Measurements from ENCODE around the gene MBOAT7.

The MBOAT7 gene

GRCh38 chr19:54137699-54138488 lies 51.5 kb downstream of the MBOAT7 start, which contains the start of gene CNOT3:
Gene CNOT3, plus strand, starts transcription at chr19:54137762. Its CDS starts 5,217 bp downstream, at chr19:54142979.
- DNase-seq = no peak

GRCh38 chr19:54136864-54137698 lies 52.3 kb downstream of the MBOAT7 start:
- DNase-seq = peak; percentile 100

DNA sequence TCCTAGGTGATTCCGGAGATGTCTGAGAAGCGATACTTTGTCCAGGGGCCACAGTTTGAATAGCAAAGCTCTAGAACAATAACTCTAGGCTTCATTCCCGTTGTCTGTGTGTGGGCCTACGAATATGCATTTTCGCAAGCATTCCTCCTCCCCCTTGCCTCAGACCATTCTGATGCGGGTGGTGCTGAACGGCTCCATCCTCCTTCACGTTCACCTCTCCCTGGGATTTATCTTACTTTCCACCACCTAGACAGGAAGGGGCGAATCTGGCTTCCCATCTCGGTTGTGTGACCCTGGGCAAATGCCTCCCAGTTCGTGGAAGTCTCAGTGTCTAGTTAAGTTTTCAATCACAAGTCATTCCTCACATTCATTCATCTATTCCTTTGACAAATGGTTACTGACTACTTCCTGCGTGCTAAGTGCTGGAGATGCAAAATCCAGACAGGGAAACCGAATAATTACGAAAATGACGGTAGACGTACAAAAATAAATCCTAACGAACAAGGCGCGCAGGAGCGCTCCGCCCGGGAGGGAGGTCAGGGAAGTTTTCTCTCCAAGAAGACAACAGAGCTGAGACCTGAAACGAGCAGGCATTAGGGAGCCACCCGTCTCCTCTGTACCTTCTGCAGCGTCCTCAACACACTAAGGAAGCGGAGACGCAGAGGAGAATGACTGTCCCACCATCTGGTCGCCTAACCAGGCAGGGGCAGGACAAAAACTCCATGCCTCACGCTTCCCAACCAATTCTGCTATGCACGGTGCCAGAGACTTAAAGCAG lies 53.1 kb downstream of the MBOAT7 start:
- DNase-seq = no peak

DNA sequence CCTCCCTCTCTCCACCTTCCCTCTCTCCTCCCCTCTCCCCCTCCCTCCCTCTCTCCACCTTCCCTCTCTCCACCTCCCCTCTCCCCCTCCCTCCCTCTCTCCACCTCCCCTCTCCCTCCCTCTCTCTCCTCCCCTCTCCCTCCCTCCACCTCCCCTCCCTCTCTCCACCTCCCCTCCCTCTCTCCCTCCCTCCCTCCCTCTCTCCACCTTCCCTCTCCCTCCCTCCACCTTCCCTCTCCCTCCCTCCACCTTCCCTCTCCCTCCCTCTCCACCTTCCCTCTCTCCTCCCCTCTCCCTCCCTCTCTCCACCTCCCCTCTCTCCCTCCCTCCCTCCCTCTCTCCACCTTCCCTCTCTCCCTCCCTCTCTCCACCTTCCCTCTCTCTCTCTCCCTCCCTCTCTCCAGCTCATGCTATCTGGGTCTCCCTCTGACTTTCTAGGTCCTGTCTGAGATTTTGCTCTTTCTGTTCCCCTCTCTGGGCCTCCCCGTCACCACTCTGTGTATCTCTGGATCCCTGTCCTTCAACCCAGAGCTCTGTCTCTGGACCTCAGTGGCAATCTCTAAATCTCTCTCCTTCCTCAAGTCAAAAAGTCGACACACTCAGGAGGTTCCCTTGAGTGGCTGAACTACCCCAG lies 55.3 kb downstream of the MBOAT7 start:
- no peak for DNase-seq

GRCh38 chr19:54133312-54133956 lies 55.9 kb downstream of the MBOAT7 start:
- no peak for DNase-seq

- DNase-seq = no peak
Measured at GRCh38 chr19:54129617-54129996, 59.8 kb downstream of the MBOAT7 start.

DNA sequence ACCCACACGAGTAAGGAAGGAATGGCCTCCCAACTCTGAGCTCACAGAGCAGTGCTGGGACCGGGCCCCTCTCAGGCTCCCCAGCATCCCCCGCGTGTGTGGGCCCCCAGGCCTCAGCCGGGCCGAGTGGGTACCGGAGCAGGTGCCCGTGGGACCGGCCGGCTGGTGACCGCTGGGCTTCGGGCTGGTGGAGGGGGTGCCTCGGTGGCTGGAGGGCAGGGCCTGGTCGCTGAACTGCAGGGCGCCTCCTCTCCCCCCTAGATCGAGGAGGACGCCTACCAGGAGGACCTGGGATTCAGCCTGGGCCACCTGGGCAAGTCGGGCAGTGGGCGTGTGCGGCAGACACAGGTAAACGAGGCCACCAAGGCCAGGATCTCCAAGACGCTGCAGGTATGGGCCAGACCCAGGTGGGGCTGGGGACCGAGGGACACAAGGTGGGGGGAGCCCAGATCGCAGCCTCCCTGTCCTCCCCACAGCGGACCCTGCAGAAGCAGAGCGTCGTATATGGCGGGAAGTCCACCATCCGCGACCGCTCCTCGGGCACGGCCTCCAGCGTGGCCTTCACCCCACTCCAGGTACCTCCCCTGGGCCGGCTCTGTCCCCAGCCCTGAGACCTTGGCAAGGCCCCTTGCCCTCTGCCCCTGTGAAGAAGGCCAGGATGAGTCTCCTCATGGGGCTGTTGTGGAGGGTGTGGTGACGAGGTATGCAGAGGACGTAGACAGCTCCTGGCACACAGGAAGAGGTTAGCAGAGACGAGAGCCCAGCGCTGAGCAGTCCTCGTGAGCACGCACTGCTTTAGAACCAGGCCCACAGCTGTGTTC lies 60.4 kb downstream of the MBOAT7 start:
- no peak for DNase-seq

DNA sequence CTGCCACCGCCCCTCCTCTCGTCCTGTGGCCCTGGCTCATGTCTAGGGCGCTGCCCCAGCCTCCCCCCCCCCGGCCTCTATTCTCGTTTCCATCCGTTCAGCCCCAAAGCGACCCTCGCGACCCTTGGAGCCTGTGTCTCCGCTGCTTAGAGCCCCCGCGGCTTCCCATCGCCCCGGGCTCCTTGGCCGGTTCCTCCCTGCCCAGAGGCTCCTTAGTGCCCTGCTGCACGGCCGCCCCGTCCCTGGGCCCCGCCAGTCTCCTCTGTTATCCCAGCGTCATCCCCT lies 61.0 kb downstream of the MBOAT7 start:
- DNase-seq = no peak

- no peak for DNase-seq
Measured at GRCh38 chr19:54127688-54128440, 61.5 kb downstream of the MBOAT7 start.

- DNase-seq = no peak
Measured at GRCh38 chr19:54125713-54126112, 63.7 kb downstream of the MBOAT7 start.

GRCh38 chr19:54124393-54124792 lies 65.0 kb downstream of the MBOAT7 start:
- no peak for DNase-seq

DNA sequence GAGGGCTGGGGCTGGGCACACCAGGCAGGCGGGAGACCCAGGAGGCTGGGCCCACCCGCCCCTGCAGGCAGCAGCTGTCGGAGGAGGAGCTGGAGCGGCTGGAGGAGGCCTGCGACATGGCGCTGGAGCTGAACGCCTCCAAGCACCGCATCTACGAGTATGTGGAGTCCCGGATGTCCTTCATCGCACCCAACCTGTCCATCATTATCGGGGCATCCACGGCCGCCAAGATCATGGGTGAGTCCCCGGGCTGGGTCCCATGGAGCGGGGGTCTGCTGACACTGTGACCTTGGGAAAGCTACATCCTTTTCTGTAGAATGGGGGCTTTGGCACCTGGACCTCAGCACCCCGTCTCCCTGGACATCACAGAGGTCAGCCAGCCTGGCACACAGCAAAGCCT lies 65.7 kb downstream of the MBOAT7 start:
- DNase-seq = no peak
